PC-9 (cell line): Measurements from ENCODE around the gene RAC3. TPM values are rescaled to one million over a fixed set of nuclear protein-coding genes. Genes with fewer than 3 reads are reported as not detected.

Experiments used
- BruUV-seq: library from RNA; stranded (reverse); fragments of 400-500 nt; replicated peaks from 2 replicates; lab custom pipeline; 2021; lab: Mats Ljungman, UMichigan
- CTCF ChIA-PET: fragments of 300-600 bp; sonication (Branson Sonifier 250); formaldehyde crosslinking; loops from one replicate; lab custom pipeline; 2022; ENCODE audit warnings: antibody characterized with exemption; lab: Charles Lee
- POLR2A ChIA-PET: fragments of 300-600 bp; sonication (Branson Sonifier 250); formaldehyde crosslinking; loops from one replicate; lab custom pipeline; 2022; ENCODE audit warnings: antibody characterized with exemption; ENCODE audit not compliant: unreplicated experiment; lab: Charles Lee
- DNase-seq, 2 experiments: peaks; one replicate each; pipeline versions ENCODE4 v3.0.0 to v3.0.0-alpha.2; 2015 to 2022; ENCODE audit warnings: mixed read lengths in 1 of 2
- H2AFZ ChIP-seq: fragments of 200-600 bp; sonication (generic); 2 replicates; pipeline ENCODE4 v1.8.1; 2017; ENCODE audit warnings: antibody characterized with exemption
- H3F3A ChIP-seq: fragments of 200-600 bp; sonication (generic); 2 replicates; pipeline ENCODE4 v1.8.1; 2017; ENCODE audit warnings: antibody characterized with exemption, mild to moderate bottlenecking, low read depth; ENCODE audit not compliant: insufficient read depth
- H3K27ac ChIP-seq: fragments of 200-600 bp; sonication (generic); 2 replicates; pipeline ENCODE4 v1.6.1; 2016; ENCODE audit warnings: mixed run types
- H3K27me3 ChIP-seq: fragments of 200-600 bp; sonication (generic); 2 replicates; pipeline ENCODE4 v1.6.1; 2016; ENCODE audit warnings: low read depth, mixed run types; ENCODE audit not compliant: insufficient read depth
- H3K36me3 ChIP-seq: fragments of 200-600 bp; sonication (generic); 2 replicates; pipeline ENCODE4 v1.6.1; 2016; ENCODE audit warnings: low read depth, mixed run types
- H3K4me1 ChIP-seq: fragments of 200-600 bp; sonication (generic); replicated peaks from 2 replicates; pipeline ENCODE4 v1.6.1; 2016; ENCODE audit warnings: mixed run types; ENCODE audit not compliant: insufficient read depth
- H3K4me2 ChIP-seq: fragments of 200-600 bp; sonication (generic); 2 replicates; pipeline ENCODE4 v1.6.1; 2017; ENCODE audit warnings: mixed run types
- H3K4me3 ChIP-seq: fragments of 200-600 bp; sonication (generic); 2 replicates; pipeline ENCODE4 v1.6.1; 2016; ENCODE audit warnings: mixed run types
- H3K79me2 ChIP-seq: fragments of 200-600 bp; sonication (generic); 2 replicates; pipeline ENCODE4 v1.6.1; 2017; ENCODE audit warnings: low read depth, mixed run types
- H3K9me2 ChIP-seq: fragments of 200-600 bp; sonication (generic); 2 replicates; pipeline ENCODE4 v1.8.1; 2017; ENCODE audit warnings: mild to moderate bottlenecking; ENCODE audit not compliant: insufficient read depth
- H3K9me3 ChIP-seq: fragments of 200-600 bp; sonication (generic); 2 replicates; pipeline ENCODE4 v1.8.1; 2016; ENCODE audit warnings: low read depth; ENCODE audit not compliant: insufficient read depth
- H4K20me1 ChIP-seq: fragments of 200-600 bp; sonication (generic); 2 replicates; pipeline ENCODE4 v1.8.1; 2017; ENCODE audit not compliant: insufficient read depth
- EZH2 ChIP-seq: fragments of 200-600 bp; sonication (generic); IDR thresholded peaks from 2 replicates; pipeline ENCODE4 v1.8.0; 2017; ENCODE audit warnings: antibody characterized with exemption, low read depth
- intact Hi-C: fragments of 100-400 bp; cut with micrococcal nuclease; formaldehyde crosslinking; loops from one replicate; pipeline ENCODE4 v1.10.0; 2022; ENCODE audit not compliant: unreplicated experiment
- total RNA-seq: library from RNA; stranded (reverse); gene quantifications from 2 replicates; pipeline ENCODE4 v1.2.3, GENCODE V29; 2021
- TF ChIP-seq, protein P1 (sequence below): fragments of 200-600 bp; sonication (generic); conservative IDR thresholded peaks from 2 replicates; pipeline ENCODE4 v1.6.1; 2017; ENCODE audit warnings: mixed run types, antibody characterized with exemption, mild to moderate bottlenecking, moderate library complexity

The RAC3 gene
- total RNA-seq, 1 experiment from 2014 or later: 32.3 TPM

DNA sequence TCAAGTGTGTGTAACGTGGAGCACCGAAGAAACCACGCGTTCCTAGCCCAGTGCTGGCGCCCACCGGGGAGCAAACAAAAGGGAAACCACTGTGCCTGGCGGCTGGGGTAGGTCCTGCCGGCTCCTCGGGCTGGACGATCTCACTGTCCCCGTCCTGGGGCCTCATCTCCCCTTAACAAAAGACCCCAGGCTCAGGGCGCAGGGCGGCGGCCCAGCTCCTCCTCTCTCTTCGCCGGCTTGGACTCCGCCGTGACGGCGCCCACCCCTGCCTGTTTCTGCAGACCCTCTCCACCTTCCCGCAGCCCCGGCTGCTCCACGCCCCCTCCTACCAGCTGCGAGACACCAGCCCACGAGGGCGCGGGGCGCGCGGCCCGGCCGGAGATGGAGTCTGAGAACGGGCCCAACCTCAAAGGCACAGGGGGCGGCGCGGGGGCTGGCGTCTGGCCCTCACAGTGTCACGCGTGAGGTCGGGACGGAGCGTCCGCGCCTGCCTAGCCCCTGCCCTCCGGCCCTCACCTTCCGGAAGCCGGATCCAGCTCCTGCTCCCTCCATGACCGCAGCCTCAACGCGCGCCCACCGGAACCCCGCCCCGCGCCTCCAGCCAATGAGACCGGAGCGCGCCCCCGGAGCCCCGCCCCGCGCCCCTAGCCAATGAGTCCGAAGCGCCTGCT is 9.0 kb upstream of the RAC3 start, which contains the start of gene CENPX:
TSS of gene CENPX (minus strand) at position 569 of the 671 bp plus-strand sequence. CDS start at position 552, 17 bp downstream.
- no peaks in the 10 kb centered on the region for H3K9me3 ChIP-seq
- no peaks in the 10 kb centered on the region for H3K36me3 ChIP-seq
- peak in 1 of 2 experiments; percentile 25 for DNase-seq
- no TSS peak for BruUV-seq
- H3K4me3 ChIP-seq: peak within 1 kb of the TSS; percentile 84
- CTCF ChIA-PET: interaction anchor here (0.6 to 3.2 kb wide), 10 partner anchors 15 to 300 kb away, joined by 3 to 18 read pairs (median 4); partner anchors contain the start of gene DCXR
- peaks cover 6% of the 10 kb centered on the region; the same call in 1 of the 2 replicates for H3F3A ChIP-seq
- no peaks in the 10 kb centered on the region for H3K27me3 ChIP-seq
- H2AFZ ChIP-seq: peak within 1 kb of the TSS; percentile 79
- peak within 1 kb of the TSS; percentile 89 for H3K4me2 ChIP-seq
- H3K79me2 ChIP-seq: peaks cover 11% of the 10 kb centered on the region; the same call in 1 of the 2 replicates
- H4K20me1 ChIP-seq: peaks cover 5% of the 10 kb centered on the region; the same call in 1 of the 2 replicates
- H3K4me1 ChIP-seq: peaks cover 6% of the 10 kb centered on the region; the same call in 1 of the 2 replicates
- H3K9me2 ChIP-seq: no peaks in the 10 kb centered on the region
- no peak within 1 kb of the TSS for H3K27ac ChIP-seq
- intact Hi-C loops: loop anchor here (2.0 to 5.0 kb wide), 3 partner anchors 110 to 340 kb away; partner anchors contain the start of genes ARHGDIA, ARL16 and HGS
- POLR2A ChIA-PET: interaction anchor here (0.5 to 1.0 kb wide), 7 partner anchors 19 to 524 kb away, joined by 3 to 14 read pairs (median 5); no protein-coding TSS in a partner anchor
- TF ChIP-seq EZH2: no peak
- TF ChIP-seq, protein P1, sequence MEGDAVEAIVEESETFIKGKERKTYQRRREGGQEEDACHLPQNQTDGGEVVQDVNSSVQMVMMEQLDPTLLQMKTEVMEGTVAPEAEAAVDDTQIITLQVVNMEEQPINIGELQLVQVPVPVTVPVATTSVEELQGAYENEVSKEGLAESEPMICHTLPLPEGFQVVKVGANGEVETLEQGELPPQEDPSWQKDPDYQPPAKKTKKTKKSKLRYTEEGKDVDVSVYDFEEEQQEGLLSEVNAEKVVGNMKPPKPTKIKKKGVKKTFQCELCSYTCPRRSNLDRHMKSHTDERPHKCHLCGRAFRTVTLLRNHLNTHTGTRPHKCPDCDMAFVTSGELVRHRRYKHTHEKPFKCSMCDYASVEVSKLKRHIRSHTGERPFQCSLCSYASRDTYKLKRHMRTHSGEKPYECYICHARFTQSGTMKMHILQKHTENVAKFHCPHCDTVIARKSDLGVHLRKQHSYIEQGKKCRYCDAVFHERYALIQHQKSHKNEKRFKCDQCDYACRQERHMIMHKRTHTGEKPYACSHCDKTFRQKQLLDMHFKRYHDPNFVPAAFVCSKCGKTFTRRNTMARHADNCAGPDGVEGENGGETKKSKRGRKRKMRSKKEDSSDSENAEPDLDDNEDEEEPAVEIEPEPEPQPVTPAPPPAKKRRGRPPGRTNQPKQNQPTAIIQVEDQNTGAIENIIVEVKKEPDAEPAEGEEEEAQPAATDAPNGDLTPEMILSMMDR: no peak

DNA sequence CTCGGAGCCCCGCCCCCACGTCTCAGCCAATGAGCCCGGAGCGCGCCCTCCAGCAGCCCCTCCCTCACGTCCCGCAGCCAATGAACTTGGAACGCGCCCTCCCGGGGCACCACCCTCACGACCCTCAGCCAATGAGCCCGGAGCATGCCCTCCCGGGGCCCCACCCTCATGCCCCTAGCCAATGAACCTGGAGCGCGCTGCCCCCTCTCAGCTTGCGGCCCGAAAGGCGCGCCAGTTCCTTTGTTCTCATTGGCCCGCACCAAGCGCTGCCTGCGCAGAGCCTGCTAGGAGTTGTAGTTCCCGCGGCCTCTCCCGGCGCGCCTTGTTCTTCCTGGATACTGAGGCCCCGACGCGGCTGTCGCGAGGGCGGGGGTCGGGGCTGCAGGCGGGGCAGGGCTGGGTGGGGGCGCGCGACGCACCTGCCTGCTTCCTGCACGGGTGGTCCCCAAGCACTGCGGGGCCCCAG is 8.5 kb upstream of the RAC3 start, which contains the start of gene LRRC45:
TSS of gene LRRC45 (plus strand) at position 325 of the 466 bp plus-strand sequence. CDS start 339 bp downstream, outside the sequence.
- Histone ChIP-seq H3K9me2 (no peaks in the 10 kb centered on the region), H3K4me3 (peak within 1 kb of the TSS; percentile 84), H3K4me2 (peak within 1 kb of the TSS; percentile 89), H3K9me3 (no peaks in the 10 kb centered on the region), H3K27me3 (no peaks in the 10 kb centered on the region), H2AFZ (peak within 1 kb of the TSS; percentile 79), H3K27ac (no peak within 1 kb of the TSS), H3K4me1 (peaks cover 6% of the 10 kb centered on the region; the same call in 1 of the 2 replicates), H3K79me2 (peaks cover 11% of the 10 kb centered on the region; the same call in 1 of the 2 replicates), H3F3A (peaks cover 6% of the 10 kb centered on the region; the same call in 1 of the 2 replicates), H4K20me1 (peaks cover 5% of the 10 kb centered on the region; the same call in 1 of the 2 replicates), H3K36me3 (no peaks in the 10 kb centered on the region)
- peak; percentile 92 to 100 for DNase-seq
- ChIA-PET CTCF (interaction anchor here (0.7 to 3.2 kb wide), 7 partner anchors 15 to 301 kb away, joined by 3 to 18 read pairs (median 10); partner anchors contain the start of gene DCXR), POLR2A (interaction anchor here (0.5 to 1.0 kb wide), 11 partner anchors 9 to 524 kb away, joined by 3 to 14 read pairs (median 4); partner anchors contain the start of gene RAC3)
- BruUV-seq: no TSS peak
- TF ChIP-seq, protein P1: no peak
- no peak for TF ChIP-seq EZH2
- intact Hi-C loops: loop anchor here (1.0 to 5.0 kb wide), 6 partner anchors 8 to 341 kb away; partner anchors contain the start of genes ARHGDIA, ARL16, FASN and HGS
